HPDE6-E6E7 (cell line): ENCODE results near the gene CLMN.
"Not testable (repeated sequence)": the region's sequence is repeated elsewhere in the genome, so short reads cannot be mapped to it uniquely, and the experiment has no call there.

Experiments used
- DNase-seq: peaks from one replicate; pipeline ENCODE4 v3.0.0; 2011; ENCODE audit warnings: missing footprints; ENCODE audit errors: extremely low spot score

The CLMN gene

GRCh38 chr14:95196268-95196667 lies 123.4 kb downstream of the CLMN start:
- DNase-seq, result no peak

- DNase-seq, result no peak
Observed at GRCh38 chr14:95195031-95195430, 124.7 kb downstream of the CLMN start.

GRCh38 chr14:95193081-95193480 lies 126.6 kb downstream of the CLMN start:
- no peak for DNase-seq

DNA sequence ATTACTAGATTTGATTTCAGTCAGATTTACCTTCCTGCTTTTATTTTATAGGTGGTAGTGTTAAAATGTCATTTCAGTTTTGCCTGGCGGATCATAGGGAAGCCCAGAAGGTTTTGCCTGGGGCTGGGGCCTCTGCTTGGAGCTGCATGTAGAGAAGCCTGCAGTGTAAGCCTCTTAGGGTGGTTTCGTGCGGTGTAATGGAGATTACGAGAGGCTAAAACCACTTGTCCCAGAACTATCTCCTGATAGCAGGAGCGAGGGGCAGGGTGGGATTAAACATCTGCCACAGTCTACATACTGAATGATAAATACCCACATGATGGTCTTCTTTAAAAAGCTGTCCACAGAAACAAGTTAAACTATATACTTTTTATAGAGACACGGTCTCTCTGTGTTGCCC lies 127.4 kb downstream of the CLMN start:
- DNase-seq, result no peak

DNA sequence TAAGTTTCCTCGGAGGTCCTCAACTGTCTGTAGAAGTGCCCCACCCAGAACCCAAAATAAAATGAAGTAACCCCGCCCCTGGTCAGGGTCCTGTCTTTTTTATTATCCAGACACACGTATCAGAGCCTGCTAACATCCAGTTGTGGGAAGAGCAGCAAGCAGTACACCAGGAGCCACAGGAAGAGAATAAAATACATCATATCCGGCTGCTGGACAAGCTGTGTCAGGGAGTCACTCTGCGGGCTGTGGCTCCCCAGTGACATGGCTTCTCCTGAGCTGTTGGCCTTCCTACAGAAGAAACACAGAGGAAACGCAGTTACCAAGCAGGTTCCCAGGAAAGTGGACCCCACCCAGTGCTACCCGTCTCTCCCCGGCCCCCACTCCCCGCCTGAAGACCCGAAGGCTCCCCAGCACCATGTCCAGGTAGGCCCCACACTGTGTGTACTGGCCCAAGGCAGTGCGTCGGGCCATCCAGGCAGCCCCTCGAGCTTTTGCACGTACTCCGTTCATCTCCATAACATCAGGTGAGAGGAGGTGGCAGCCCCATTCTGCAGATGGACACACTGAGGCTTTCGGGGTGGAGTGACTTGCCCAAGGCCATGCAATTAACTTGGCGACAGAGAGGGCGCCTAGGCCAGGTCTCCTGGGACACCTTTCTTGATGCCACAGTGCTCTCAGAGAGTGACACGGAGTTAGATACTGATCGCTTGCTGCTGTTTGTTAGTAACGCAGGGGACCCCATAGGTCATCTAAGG lies 128.1 kb downstream of the CLMN start:
- no peak for DNase-seq

DNA sequence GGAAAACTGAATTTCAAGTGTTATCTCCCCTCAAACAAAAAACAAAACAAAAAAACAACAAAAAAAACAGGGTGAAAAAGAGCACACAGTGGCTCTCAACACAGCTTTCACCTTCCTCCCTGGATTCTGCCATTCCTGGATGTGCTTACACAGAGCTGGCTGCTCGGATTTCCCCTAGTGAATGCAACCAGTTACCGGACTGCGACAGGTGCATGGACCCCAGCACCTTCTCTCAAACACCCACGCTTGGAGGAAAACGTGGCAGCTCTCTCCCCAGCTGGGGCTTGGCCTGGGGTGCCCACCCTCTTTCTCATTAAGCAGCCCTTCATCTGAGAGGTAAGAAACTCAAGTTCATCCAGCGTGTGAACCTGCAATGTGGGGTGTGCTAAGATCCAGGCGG lies 128.9 kb downstream of the CLMN start:
- DNase-seq, result no peak

GRCh38 chr14:95190346-95190840 lies 129.3 kb downstream of the CLMN start:
- DNase-seq, result no peak

DNA sequence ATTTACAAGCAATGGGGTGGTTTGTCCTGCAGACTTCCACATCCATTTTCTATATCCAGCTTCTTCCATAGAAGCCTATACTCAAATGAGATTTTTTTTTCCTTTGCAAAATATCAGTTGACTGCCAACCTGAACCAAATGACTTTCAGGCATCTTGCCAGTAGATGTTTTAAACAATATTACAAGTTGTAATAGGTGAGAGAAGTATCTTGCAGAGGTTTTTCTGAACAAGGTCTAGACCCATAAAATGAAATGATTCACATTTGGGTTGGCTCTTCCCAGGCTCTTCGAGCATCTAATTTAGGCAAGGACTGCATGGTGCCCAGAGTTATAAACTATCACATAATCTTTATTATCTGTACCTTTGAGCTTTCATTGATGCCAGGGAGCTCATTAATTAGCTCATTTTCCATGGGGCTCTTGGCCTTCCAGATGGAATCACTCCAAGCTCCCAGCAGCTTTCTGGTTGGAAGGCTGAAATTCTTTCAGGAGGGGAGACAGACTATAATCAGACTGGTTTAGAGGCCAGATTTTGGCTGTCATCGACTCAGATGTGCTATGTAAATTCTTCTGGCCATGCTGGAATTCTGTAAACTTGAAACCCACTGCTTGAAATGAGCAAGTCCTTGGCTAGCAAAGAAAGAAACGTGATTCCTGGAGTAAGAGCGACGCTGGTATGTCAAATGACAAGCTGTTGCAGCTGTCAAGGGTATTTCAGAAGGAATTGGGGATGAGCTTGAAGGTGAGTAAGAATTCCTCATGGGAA lies 130.2 kb downstream of the CLMN start:
- DNase-seq, result no peak

GRCh38 chr14:95188380-95188779 lies 131.3 kb downstream of the CLMN start:
- DNase-seq, result no peak

- DNase-seq, result no peak
Observed at GRCh38 chr14:95185767-95186392, 133.8 kb downstream of the CLMN start.

DNA sequence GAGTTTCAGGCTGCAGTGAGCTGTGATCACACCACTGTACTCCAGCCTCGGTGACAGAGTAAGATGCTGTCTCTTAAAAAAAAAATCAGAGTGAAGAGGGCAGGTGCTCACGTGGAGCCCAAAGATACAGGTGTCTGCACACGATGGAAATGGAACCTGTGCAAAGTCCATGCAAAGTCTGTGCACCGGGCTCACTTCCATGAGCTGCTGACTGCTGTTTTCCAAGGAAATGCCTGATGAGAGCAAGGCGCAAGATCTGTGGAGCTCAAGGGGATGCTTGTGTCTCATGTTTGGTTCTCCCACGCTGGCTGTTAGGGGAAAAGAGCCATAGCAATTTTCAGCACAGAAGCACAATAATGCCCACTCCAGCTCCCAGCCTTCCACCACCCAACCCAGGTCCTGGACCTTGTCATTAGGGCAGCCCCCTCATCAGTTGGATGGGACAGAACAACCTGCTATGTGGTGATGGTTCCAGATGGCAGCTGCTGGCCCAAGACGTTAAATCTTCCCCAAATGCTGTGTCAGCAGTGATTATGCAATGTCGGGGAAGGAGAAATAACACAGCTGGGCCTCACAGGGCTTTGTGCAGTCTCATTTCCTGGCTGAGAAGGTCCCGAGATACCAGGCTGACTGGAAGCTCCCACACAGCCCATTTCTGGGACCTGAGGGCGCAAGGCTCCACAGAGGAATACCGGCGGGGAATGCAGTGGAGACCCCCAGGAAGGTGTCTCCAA lies 134.5 kb downstream of the CLMN start:
- DNase-seq, result no peak

DNA sequence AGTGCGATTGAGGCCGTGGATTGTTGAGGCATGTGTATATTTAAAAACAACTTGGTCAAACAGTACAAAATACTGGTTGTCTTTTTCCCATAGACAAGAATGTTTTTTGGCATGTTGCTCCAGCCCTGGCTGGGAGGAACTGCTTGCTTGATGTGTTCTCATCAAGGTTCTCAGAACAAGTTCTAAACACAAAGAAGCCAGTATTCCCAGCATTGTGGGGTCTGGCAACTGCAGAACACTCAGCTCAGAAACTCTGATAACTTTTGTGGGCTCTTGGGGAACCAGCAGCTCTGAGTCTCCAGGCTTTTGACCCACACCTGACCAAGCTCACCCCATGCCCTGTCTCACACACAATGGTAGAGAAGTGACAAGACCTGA lies 135.3 kb downstream of the CLMN start:
- DNase-seq, result no peak

- DNase-seq, result no peak
Observed at GRCh38 chr14:95183532-95184412, 135.9 kb downstream of the CLMN start.

DNA sequence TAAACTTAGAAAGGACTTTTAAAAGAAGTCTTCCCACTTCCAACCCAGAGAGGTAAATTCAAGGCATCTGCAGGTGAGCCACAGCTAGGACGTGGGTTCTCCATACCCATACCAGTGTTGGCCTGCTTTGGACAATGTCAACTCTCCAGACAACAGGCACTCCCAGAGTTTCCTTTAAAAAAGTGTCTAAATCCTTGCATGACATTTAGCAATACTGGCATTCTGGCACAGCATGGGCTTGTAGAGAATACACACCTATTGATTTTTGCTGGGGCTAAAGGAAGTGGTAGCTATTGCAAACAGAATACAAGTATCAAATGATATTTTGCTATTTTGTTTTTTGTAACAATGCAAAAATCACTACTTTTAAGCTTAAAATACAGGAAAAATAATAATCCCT lies 136.6 kb downstream of the CLMN start:
- no peak for DNase-seq

DNA sequence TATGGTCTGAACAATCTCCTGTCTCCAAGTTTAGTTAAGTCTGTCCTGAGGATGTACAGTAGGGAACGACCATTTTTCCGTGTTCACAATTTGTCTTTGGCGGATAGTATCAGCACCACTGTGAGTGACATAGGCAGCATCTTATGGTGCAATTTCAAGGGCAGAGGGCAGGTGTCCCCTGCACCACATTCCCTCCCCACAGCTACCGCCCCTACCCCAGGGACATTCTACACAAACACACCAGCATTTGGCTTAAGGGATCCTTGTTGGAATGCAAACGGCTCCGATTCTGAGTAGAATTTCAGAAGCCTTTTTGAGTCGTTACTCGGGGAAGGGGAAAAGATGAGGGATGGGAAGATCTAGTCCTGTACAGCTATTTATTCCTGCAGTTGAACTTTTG lies 137.3 kb downstream of the CLMN start:
- DNase-seq, result no peak

- no peak for DNase-seq
Observed at GRCh38 chr14:95180966-95181741, 138.6 kb downstream of the CLMN start.

DNA sequence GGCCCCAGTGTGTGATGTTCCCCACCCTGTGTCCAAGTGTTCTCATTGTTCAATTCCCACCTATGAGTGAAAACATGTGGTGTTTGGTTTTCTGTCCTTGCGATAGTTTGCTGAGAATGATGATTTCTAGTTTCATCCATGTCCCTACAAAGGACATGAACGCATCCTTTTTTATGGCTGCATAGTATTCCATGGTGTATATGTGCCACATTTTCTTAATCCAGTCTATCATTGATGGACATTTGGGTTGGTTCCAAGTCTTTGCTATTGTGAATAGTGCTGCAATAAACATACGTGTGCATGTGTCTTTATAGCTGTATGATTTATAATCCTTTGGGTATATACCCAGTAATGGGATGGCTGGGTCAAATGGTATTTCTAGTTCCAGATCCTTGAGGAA lies 144.0 kb downstream of the CLMN start:
- not testable (repeated sequence) for DNase-seq

DNA sequence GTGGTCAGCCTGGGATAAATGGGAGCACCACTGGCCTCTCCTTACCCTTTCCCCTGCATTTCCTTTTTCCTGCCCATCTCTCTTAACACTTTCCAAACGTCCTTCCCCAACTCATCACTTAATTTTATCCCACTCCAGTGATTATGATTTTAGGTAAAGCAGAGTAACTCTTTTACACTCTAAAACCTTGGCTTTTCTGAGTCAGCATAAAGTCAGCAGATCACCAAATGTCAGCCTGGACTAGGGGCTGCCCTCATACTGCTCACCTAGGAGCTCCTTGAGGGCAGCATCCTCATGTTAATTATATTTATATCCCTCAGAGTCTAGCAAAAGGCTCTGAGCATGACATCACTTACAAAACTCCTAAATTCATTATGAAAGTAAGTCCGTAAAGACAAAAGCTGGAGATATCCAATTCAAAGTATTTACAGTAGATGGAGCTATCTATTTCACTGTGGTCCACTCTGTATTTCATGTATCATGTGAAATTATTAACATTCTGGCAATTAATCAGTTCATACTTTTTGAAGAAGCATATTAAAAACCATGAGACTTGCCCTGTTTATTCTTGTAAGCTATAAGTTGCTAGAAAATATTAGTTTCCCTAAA lies 145.4 kb downstream of the CLMN start:
- no peak for DNase-seq

GRCh38 chr14:95173518-95173917 lies 146.2 kb downstream of the CLMN start:
- no peak for DNase-seq

DNA sequence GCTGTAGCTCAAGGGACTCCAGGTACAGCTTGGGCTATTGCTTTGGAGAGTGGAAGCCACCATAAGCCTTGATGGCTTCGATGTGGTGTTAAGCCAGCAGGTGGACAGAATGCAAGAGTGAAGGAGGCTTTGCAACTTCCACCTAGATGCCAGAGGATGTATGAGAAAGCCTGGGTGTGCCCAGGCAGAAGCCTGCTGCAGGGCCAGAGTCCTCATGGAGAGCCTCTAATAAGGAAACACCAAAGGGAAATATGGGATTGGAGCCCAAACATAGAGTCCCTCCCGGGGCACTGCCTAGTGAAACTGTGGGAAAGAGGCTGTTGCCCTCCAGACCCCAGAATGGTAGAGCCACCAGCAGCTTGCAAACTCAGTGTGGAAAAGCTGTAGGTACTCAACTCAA lies 152.5 kb downstream of the CLMN start:
- DNase-seq, result no peak
